ENCODE results near the gene ATRAID.
A peak's percentile ranks its signal among the peaks of the same experiment; 100 is the strongest.
"Not testable (repeated sequence)": the region's sequence is repeated elsewhere in the genome, so short reads cannot be mapped to it uniquely, and the experiment has no call there.

ATRAID gene

DNA sequence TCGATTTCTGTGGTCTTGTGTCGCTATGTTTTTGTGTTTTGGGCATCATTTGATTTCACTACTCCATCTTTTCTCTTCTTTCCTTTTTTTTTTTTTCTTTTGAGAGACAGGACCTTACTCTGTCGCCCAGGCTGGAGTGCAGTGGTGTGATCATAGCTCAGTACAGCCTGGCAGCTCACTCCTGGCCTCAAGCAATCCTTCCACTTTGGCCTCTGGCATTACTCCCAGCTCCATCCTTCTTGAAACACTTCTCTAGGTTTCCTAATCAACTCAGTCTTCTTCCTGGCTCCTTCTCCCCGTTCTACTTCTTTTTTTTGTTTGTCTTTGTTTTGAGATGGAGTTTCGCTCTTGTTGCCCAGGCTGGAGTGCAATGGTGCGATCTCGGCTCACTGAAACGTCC, 36.5 kb upstream of the ATRAID start:
- no peak for TF ChIP-seq CTCF (conservative IDR thresholded peaks at IDR 0.05; ENCODE audit: low read depth, low read length)
- no peak overlapping the region for H3K4me3 ChIP-seq (ENCODE audit: low read depth, low read length)
- peak; percentile 20 for DNase-seq (ENCODE audit: low read depth)

DNA sequence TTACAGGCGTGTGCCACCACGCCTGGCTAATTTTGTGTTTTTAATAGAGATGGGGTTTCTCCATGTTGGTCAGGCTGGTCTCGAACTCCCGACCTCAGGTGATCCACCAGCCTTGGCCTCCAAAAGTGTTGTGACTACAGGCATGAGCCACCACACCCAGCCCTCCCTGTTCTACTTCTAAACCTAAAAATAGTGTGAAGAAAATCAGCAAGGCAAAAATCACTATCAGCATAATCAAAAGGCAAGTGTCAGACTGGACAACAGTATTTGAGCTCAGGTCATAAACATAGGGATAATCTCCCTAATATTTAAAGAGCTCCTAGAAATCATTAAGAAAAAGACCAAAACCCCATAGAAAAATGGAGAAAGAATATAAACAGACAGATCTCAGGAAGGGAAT, 36.1 kb upstream of the ATRAID start:
- H3K4me3 ChIP-seq (ENCODE audit: low read depth, low read length); DNase-seq (ENCODE audit: low read depth): not testable (repeated sequence)

- no peak overlapping the region for H3K4me3 ChIP-seq (ENCODE audit: low read depth, low read length)
- no peak for TF ChIP-seq CTCF (conservative IDR thresholded peaks at IDR 0.05; ENCODE audit: low read depth, low read length)
- no peak for DNase-seq (ENCODE audit: low read depth)
Observed at GRCh38 chr2:27177441-27178351, 34.1 kb upstream of the ATRAID start.

- no peak for DNase-seq (ENCODE audit: low read depth)
- TF ChIP-seq CTCF (conservative IDR thresholded peaks at IDR 0.05; ENCODE audit: low read depth, low read length) = no peak
- no peak overlapping the region for H3K4me3 ChIP-seq (ENCODE audit: low read depth, low read length)
Observed at GRCh38 chr2:27178469-27178868, 33.4 kb upstream of the ATRAID start.

GRCh38 chr2:27179344-27180000, 32.4 kb upstream of the ATRAID start:
- no peak for TF ChIP-seq CTCF (conservative IDR thresholded peaks at IDR 0.05; ENCODE audit: low read depth, low read length)
- DNase-seq (ENCODE audit: low read depth) = no peak
- no peak overlapping the region for H3K4me3 ChIP-seq (ENCODE audit: low read depth, low read length)

DNA sequence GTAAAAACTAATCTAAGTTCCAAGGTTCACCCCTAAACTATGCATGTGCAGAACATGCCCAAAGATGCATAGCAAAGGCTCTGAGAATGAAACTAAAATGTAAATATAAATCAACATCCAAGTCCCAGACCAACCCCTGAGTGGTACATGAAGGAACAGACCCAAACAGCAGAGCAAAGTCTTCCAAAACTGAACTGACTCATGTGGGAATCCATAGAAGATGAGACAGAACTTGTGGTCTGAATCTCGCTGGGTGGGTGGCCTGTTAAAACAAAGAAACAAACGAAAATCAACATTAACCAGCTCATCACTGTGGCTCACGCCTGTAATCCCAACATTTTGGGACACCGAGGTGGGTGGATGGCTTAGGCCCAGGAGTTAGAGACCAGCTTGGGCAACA, 29.5 kb upstream of the ATRAID start:
- TF ChIP-seq CTCF (conservative IDR thresholded peaks at IDR 0.05; ENCODE audit: low read depth, low read length) = no peak
- H3K4me3 ChIP-seq (ENCODE audit: low read depth, low read length) = no peak overlapping the region
- peak; percentile 49 for DNase-seq (ENCODE audit: low read depth)

DNA sequence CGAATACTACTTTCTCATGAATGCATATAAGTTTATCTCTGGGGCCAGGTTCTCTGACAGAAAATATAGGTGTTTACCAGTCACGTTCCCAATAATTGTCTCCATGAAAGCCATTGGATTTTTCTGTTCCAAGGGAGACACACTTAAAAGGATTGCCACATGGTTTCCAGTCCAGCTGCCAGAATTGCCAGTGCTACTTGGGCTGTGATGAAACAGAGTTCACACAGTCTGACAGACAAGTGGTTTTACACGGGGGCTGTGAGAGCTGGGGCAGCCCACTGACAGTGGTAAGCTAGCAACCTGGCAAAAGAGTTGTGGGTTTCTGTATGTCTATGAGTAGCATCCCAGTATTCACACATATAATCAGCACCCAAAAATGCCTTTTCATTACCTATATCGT, 27.7 kb upstream of the ATRAID start:
- peak; percentile 36 for DNase-seq (ENCODE audit: low read depth)
- no peak for TF ChIP-seq CTCF (conservative IDR thresholded peaks at IDR 0.05; ENCODE audit: low read depth, low read length)
- H3K4me3 ChIP-seq (ENCODE audit: low read depth, low read length) = no peak overlapping the region

Data from choroid plexus epithelial cell (primary cell).